Panc1 (cell line): Measurements from ENCODE around the gene NPAS1. TPM values are rescaled to one million over a fixed set of nuclear protein-coding genes. Genes with fewer than 3 reads are reported as not detected.

Experiments
- ATAC-seq: fragments of 200-7000 bp; cut with Tn5 transposase; 2 replicates; pipeline ENCODE4 v1.9.1; 2020; ENCODE audit warnings: mild to moderate bottlenecking, moderate library complexity
- BruUV-seq: library from RNA; stranded (reverse); fragments of 400-500 nt; replicated peaks from 2 replicates; lab custom pipeline; 2021; lab: Mats Ljungman, UMichigan
- CTCF ChIA-PET: fragments of 300-600 bp; sonication (Branson Sonifier 250); formaldehyde crosslinking; loops from one replicate; lab custom pipeline; 2022; ENCODE audit warnings: antibody characterized with exemption; lab: Charles Lee
- POLR2A ChIA-PET: fragments of 300-600 bp; sonication (Branson Sonifier 250); formaldehyde crosslinking; loops from one replicate; lab custom pipeline; 2022; ENCODE audit warnings: antibody characterized with exemption; lab: Charles Lee
- DNase-seq: peaks from one replicate; pipeline ENCODE4 v3.0.0-alpha.2; 2010; ENCODE audit warnings: low read depth, low spot score
- H3K27ac ChIP-seq: 2 replicates; pipeline ENCODE4 v1.5.1; 2011; ENCODE audit warnings: mild to moderate bottlenecking, low read length, inconsistent platforms
- H3K27me3 ChIP-seq: fragments of 200-500 bp; sonication (Bioruptor generic); 2 replicates; pipeline ENCODE4 v1.6.0; 2014; ENCODE audit warnings: low read length, inconsistent platforms; ENCODE audit not compliant: control insufficient read depth, insufficient read depth
- H3K36me3 ChIP-seq: fragments of 200-500 bp; sonication (Bioruptor generic); 2 replicates; pipeline ENCODE4 v1.5.1; 2014; ENCODE audit warnings: inconsistent platforms, mild to moderate bottlenecking, low read length, moderate library complexity; ENCODE audit not compliant: control insufficient read depth, insufficient read depth
- H3K4me1 ChIP-seq: 2 replicates; pipeline ENCODE4 v1.5.1; 2011; ENCODE audit warnings: inconsistent platforms, mild to moderate bottlenecking, low read length, moderate library complexity; ENCODE audit not compliant: control insufficient read depth, insufficient read depth
- H3K4me3 ChIP-seq, 2 experiments: 2 replicates each; pipeline ENCODE4 v1.5.1; 2011 to 2012; ENCODE audit warnings: low read depth in 2 of 2, low read length in 2 of 2, mild to moderate bottlenecking in 2 of 2, inconsistent platforms in 1 of 2, moderate library complexity in 1 of 2
- H3K9me3 ChIP-seq: fragments of 200-500 bp; sonication (Bioruptor generic); 2 replicates; pipeline ENCODE4 v1.5.1; 2014; ENCODE audit warnings: low read depth, mild to moderate bottlenecking, inconsistent platforms, low read length, moderate library complexity; ENCODE audit not compliant: control insufficient read depth, insufficient read depth
- POLR2AphosphoS5 ChIP-seq: IDR thresholded peaks from 2 replicates; pipeline ENCODE4 v1.6.1; 2012; ENCODE audit warnings: mild to moderate bottlenecking, low read depth, low read length, moderate library complexity
- REST ChIP-seq, 2 experiments: IDR thresholded peaks; 2 replicates each; pipeline ENCODE4 v1.6.1; 2011 to 2012; ENCODE audit warnings: low read depth in 2 of 2, control low read depth in 1 of 2, low read length in 1 of 2, mild to moderate bottlenecking in 1 of 2, moderate library complexity in 1 of 2; ENCODE audit not compliant: insufficient read depth in 1 of 2
- SIN3A ChIP-seq: IDR thresholded peaks from 2 replicates; pipeline ENCODE4 v1.6.1; 2012; ENCODE audit warnings: low read depth, mild to moderate bottlenecking, low read length, moderate library complexity, borderline replicate concordance; ENCODE audit not compliant: insufficient read depth
- TCF7L2 ChIP-seq: IDR thresholded peaks from 2 replicates; pipeline ENCODE4 v1.6.1; 2011; ENCODE audit warnings: mild to moderate bottlenecking, low read depth, low read length, inconsistent platforms
- in situ Hi-C: cut with HindIII; loops from 2 replicates; pipeline ENCODE4 v1.10.0; 2016; ENCODE audit warnings: low sequenced_read_pairs, low pct_unique_long_range_greater_than_20kb
- intact Hi-C: fragments of 100-400 bp; cut with micrococcal nuclease; formaldehyde crosslinking; loops from one replicate; pipeline ENCODE4 v1.10.0; 2022; ENCODE audit not compliant: unreplicated experiment
- total RNA-seq: library from RNA; stranded (reverse); gene quantifications from one replicate; pipeline ENCODE4 v1.2.1, GENCODE V29; 2021; ENCODE audit not compliant: unreplicated experiment
- TF ChIP-seq, protein P1 (sequence below): fragments of 450-650 bp; IDR thresholded peaks from 2 replicates; pipeline ENCODE4 v1.5.1; 2017; ENCODE audit warnings: mild to moderate bottlenecking

The NPAS1 gene
- total RNA-seq, 1 experiment from 2014 or later = 3.6 TPM

- peak; percentile 52; the same call in 1 of the 2 replicates for ATAC-seq
- intact Hi-C loops (no loop called here), in situ Hi-C loops (no loop called here)
- no peaks in the 10 kb centered on the region for H3K27me3 ChIP-seq
- BruUV-seq = no TSS peak
- no peak overlapping the region for H3K4me3 ChIP-seq
- TF ChIP-seq SIN3A (no peak), TCF7L2 (no peak), POLR2AphosphoS5 (no peak), REST (IDR thresholded peaks at IDR 0.05; ENCODE audit: insufficient read depth in 1 of 2, low read depth in 2 of 2, low read length in 1 of 2) (no peak)
- TF ChIP-seq, protein P1, sequence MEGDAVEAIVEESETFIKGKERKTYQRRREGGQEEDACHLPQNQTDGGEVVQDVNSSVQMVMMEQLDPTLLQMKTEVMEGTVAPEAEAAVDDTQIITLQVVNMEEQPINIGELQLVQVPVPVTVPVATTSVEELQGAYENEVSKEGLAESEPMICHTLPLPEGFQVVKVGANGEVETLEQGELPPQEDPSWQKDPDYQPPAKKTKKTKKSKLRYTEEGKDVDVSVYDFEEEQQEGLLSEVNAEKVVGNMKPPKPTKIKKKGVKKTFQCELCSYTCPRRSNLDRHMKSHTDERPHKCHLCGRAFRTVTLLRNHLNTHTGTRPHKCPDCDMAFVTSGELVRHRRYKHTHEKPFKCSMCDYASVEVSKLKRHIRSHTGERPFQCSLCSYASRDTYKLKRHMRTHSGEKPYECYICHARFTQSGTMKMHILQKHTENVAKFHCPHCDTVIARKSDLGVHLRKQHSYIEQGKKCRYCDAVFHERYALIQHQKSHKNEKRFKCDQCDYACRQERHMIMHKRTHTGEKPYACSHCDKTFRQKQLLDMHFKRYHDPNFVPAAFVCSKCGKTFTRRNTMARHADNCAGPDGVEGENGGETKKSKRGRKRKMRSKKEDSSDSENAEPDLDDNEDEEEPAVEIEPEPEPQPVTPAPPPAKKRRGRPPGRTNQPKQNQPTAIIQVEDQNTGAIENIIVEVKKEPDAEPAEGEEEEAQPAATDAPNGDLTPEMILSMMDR = no peak
- ChIA-PET POLR2A (interaction anchor here (1.0 kb wide), 1 partner anchor 45 kb away, joined by 3 read pairs; no protein-coding TSS in a partner anchor), CTCF (interaction anchor here (0.6 to 0.8 kb wide), 2 partner anchors 14 to 120 kb away, joined by 3 to 7 read pairs; no protein-coding TSS in a partner anchor)
- H3K4me1 ChIP-seq = peaks cover 35% of the 10 kb centered on the region
- no peaks in the 10 kb centered on the region for H3K9me3 ChIP-seq
- no peak for DNase-seq
- peak overlapping the region; percentile 83 for H3K27ac ChIP-seq
- H3K36me3 ChIP-seq = no peaks in the 10 kb centered on the region
Observed at GRCh38 chr19:46976845-46977320, 42.8 kb upstream of the NPAS1 start.

- ChIA-PET CTCF (interaction anchor here (0.6 kb wide), 1 partner anchor 120 kb away, joined by 7 read pairs; no protein-coding TSS in a partner anchor), POLR2A (no interaction called here)
- Histone ChIP-seq H3K9me3 (no peaks in the 10 kb centered on the region), H3K36me3 (no peaks in the 10 kb centered on the region), H3K27me3 (no peaks in the 10 kb centered on the region), H3K27ac (peak overlapping the region; percentile 83), H3K4me3 (no peak overlapping the region), H3K4me1 (peaks cover 35% of the 10 kb centered on the region)
- TF ChIP-seq SIN3A = no peak
- no peak for TF ChIP-seq POLR2AphosphoS5
- TF ChIP-seq TCF7L2 = no peak
- TF ChIP-seq, protein P1 = no peak
- no peak for TF ChIP-seq REST (IDR thresholded peaks at IDR 0.05; ENCODE audit: insufficient read depth in 1 of 2, low read depth in 2 of 2, low read length in 1 of 2)
- no peak for DNase-seq
- intact Hi-C loops (no loop called here), in situ Hi-C loops (no loop called here)
- no TSS peak for BruUV-seq
- no peak for ATAC-seq
Observed at GRCh38 chr19:46977548-46977947, 42.1 kb upstream of the NPAS1 start.
